GM12891 (cell line): Measurements from ENCODE around the gene CNOT10. TPM values are rescaled to one million over a fixed set of nuclear protein-coding genes. Genes with fewer than 3 reads are reported as not detected.
A peak's percentile ranks its signal among the peaks of the same experiment; 100 is the strongest.
"Not testable (repeated sequence)": the region's sequence is repeated elsewhere in the genome, so short reads cannot be mapped to it uniquely, and the experiment has no call there.

ENCODE experiments used
- DNase-seq: peaks from one replicate; pipeline ENCODE4 v3.0.0; 2011; ENCODE audit warnings: low spot score; ENCODE audit not compliant: insufficient read length
- FAIRE-seq: peaks from 2 replicates; lab custom pipeline; 2011; peaks lifted over from hg19 to GRCh38; lab: Jason Lieb, UNC
- PAX5 ChIP-seq: IDR thresholded peaks from 2 replicates; pipeline ENCODE4 v1.6.1; 2011; ENCODE audit warnings: low read length, moderate library complexity, mild to moderate bottlenecking; ENCODE audit not compliant: insufficient read depth, severe bottlenecking
- POLR2A ChIP-seq: IDR thresholded peaks from 2 replicates; pipeline ENCODE4 v1.6.1; 2011; ENCODE audit warnings: low read depth, low read length, control low read depth
- POLR2AphosphoS5 ChIP-seq: IDR thresholded peaks from 2 replicates; pipeline ENCODE4 v1.6.1; 2011; ENCODE audit warnings: low read depth, low read length, control low read depth
- POU2F2 ChIP-seq: IDR thresholded peaks from 2 replicates; pipeline ENCODE4 v1.6.1; 2011; ENCODE audit warnings: low read depth, mild to moderate bottlenecking, control low read depth, low read length, moderate library complexity
- SPI1 ChIP-seq: IDR thresholded peaks from 2 replicates; pipeline ENCODE4 v1.6.1; 2011; ENCODE audit warnings: low read depth, low read length, control low read depth
- TAF1 ChIP-seq: IDR thresholded peaks from 2 replicates; pipeline ENCODE4 v1.6.1; 2011; ENCODE audit warnings: low read depth, low read length, control low read depth
- polyA plus RNA-seq: library from polyadenylated mRNA; unstranded; fragments of >200 nt; gene quantifications from one replicate; pipeline ENCODE4 v1.2.1, GENCODE V29; 2012; ENCODE audit warnings: low read depth, missing spikeins, inconsistent platforms; ENCODE audit not compliant: missing spikeins

The CNOT10 gene
- 28.9 TPM for polyA plus RNA-seq

GRCh38 chr3:32684800-32685542, at the start of gene CNOT10:
TSS of gene CNOT10 (plus strand) at chr3:32685188. CDS start at chr3:32685461, 273 bp downstream.
- TF ChIP-seq POU2F2, result no peak
- TF ChIP-seq POLR2A, result no peak
- peak; percentile 73 for TF ChIP-seq SPI1
- peak; percentile 10; the same call in 1 of the 2 replicates for TF ChIP-seq TAF1
- TF ChIP-seq POLR2AphosphoS5, result peak; percentile 4; the same call in 1 of the 2 replicates
- peak; percentile 6 for TF ChIP-seq PAX5
- FAIRE-seq (peak; percentile 99), DNase-seq (peak; percentile 81)

DNA sequence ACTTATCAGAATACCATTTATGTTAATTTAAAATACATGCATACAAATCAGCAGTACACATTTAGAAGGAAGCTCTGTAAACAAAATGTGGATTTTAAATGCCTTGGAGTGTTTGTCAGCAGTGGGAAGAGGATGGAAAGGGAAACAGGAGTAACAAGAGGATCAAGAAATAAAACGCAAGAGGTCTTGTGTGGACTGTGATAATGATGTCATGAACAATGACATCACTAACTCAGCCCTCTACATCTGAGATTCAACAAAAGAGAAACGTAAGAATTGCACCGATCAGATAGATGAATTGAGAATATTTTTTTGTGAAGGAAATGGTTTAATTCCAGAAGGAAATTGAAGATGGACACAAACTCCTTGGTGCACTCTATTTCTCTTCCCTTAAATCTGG, 44.0 kb upstream of the CNOT10 start:
- DNase-seq, result no peak
- no peak for FAIRE-seq
- no peak for TF ChIP-seq PAX5
- TF ChIP-seq POLR2AphosphoS5, result no peak
- no peak for TF ChIP-seq SPI1
- TF ChIP-seq POU2F2, result no peak
- TF ChIP-seq POLR2A, result no peak
- TF ChIP-seq TAF1, result no peak

GRCh38 chr3:32641356-32641755, 43.6 kb upstream of the CNOT10 start:
- DNase-seq, result no peak
- no peak for FAIRE-seq
- no peak for TF ChIP-seq TAF1
- TF ChIP-seq PAX5, result no peak
- TF ChIP-seq POLR2A, result no peak
- TF ChIP-seq POU2F2, result no peak

- DNase-seq (no peak), FAIRE-seq (no peak)
- TF ChIP-seq TAF1 (no peak), SPI1 (no peak), POLR2AphosphoS5 (no peak), POLR2A (no peak), PAX5 (no peak), POU2F2 (no peak)
These were observed 41.6 kb upstream of the CNOT10 start for GRCh38 chr3:32643354-32643753.

DNA sequence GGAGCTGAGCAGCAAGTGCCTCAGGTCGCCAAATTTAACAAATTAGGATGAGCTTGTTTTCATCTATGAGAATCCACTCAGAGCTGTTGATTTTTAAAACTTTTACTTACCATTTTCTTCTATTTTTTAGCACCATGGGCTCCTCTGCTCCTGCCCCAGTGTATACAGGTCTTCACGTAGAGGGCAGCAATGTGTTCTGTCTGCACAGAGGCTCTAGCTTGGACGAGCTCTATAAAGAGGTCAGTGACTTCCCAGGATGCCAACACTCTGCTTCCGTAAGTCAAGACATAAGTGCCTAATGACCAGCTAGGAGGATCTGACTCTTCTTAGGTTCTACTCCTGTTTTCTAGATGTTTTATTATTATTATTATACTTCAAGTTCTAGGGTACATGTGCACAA, 41.2 kb upstream of the CNOT10 start:
- no peak for FAIRE-seq
- TF ChIP-seq SPI1 (no peak), POU2F2 (no peak), POLR2AphosphoS5 (no peak), PAX5 (no peak), POLR2A (no peak), TAF1 (no peak)
- no peak for DNase-seq

GRCh38 chr3:32644380-32644779, 40.6 kb upstream of the CNOT10 start:
- no peak for TF ChIP-seq PAX5
- TF ChIP-seq SPI1, result no peak
- no peak for TF ChIP-seq POLR2A
- no peak for TF ChIP-seq POU2F2
- no peak for TF ChIP-seq POLR2AphosphoS5
- TF ChIP-seq TAF1, result no peak
- no peak for FAIRE-seq
- no peak for DNase-seq

GRCh38 chr3:32646761-32647160, 38.2 kb upstream of the CNOT10 start:
- FAIRE-seq, result no peak
- DNase-seq, result no peak

GRCh38 chr3:32652337-32653100, 32.5 kb upstream of the CNOT10 start:
- not testable (repeated sequence) for FAIRE-seq

More at GRCh38 chr3:32646761-32647160, 38.2 kb upstream of the CNOT10 start:
- TF ChIP-seq POLR2A (no peak), TAF1 (no peak), POU2F2 (no peak), PAX5 (no peak), POLR2AphosphoS5 (no peak)

GRCh38 chr3:32655167-32655566, 29.8 kb upstream of the CNOT10 start:
- FAIRE-seq, result no peak
- no peak for TF ChIP-seq POU2F2
- no peak for TF ChIP-seq POLR2AphosphoS5
- no peak for TF ChIP-seq POLR2A
- DNase-seq, result no peak

More at GRCh38 chr3:32652337-32653100, 32.5 kb upstream of the CNOT10 start:
- DNase-seq, result not testable (repeated sequence)

DNA sequence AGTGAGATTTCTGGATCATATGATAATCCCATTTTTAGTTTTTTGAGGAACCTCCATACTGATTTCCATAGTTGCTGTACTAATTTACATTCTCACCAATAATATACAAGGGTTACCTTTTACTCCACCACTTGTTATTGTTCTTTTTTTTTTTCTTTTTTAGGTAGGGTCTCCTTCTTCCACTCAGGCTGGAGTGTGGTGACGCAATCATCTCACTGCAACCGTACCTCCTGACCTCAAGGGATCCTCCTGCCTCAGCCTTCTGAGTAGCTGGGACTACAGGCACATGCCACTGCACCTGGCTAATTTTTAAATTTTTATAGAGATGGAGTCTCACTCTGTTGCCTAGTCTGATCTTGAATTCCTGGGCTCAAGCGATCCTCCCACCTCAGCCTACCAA, 24.4 kb upstream of the CNOT10 start:
- FAIRE-seq (no peak), DNase-seq (no peak)
- TF ChIP-seq SPI1 (no peak), POLR2AphosphoS5 (no peak), PAX5 (no peak), POU2F2 (no peak), POLR2A (no peak), TAF1 (no peak)
